CD4-positive, alpha-beta T cell (primary cell): ENCODE results near the gene GTF3C6. TPM values are rescaled to one million over a fixed set of nuclear protein-coding genes. Genes with fewer than 3 reads are reported as not detected.

Experiments used
- ATAC-seq: fragments of 200-7000 bp; cut with Tn5 transposase; one replicate; pipeline ENCODE4 v1.10.0; 2022; ENCODE audit warnings: mild to moderate bottlenecking; ENCODE audit not compliant: poor library complexity
- CTCF ChIA-PET: fragments of 350-600 bp; sonication (Branson Sonifier 250); formaldehyde crosslinking; loops from one replicate; lab custom pipeline; 2021; ENCODE audit warnings: antibody characterized with exemption, inconsistent platforms; lab: Charles Lee
- POLR2A ChIA-PET: fragments of 350-600 bp; sonication (Branson Sonifier 250); formaldehyde crosslinking; loops from one replicate; lab custom pipeline; 2021; ENCODE audit warnings: antibody characterized with exemption, inconsistent platforms; lab: Charles Lee
- DNase-seq, 14 experiments: peaks; one replicate each; pipeline ENCODE4 v3.0.0-alpha.2; 2013 to 2020; ENCODE audit warnings: mixed read lengths in 2 of 14
- H3K27ac ChIP-seq, 2 donors: one replicate each; pipeline versions ENCODE4 v1.5.1 to v1.7.0; 2013; ENCODE audit warnings: low read length in 2 of 2, low read depth in 1 of 2, mild to moderate bottlenecking in 1 of 2
- H3K27me3 ChIP-seq, 2 experiments: 1 replicate in 1 of 2; 2 replicates in 1 of 2; pipeline versions ENCODE4 v1.6.1 to v1.7.0; 2013; ENCODE audit warnings: low read length in 2 of 2, control low read depth in 1 of 2, mild to moderate bottlenecking in 1 of 2, moderate library complexity in 1 of 2; ENCODE audit not compliant: insufficient read depth in 2 of 2, control insufficient read depth in 1 of 2
- H3K36me3 ChIP-seq: one replicate; pipeline ENCODE4 v1.6.1; 2013; ENCODE audit warnings: low read length, control low read depth; ENCODE audit not compliant: insufficient read depth
- H3K4me1 ChIP-seq: one replicate; pipeline ENCODE4 v1.6.1; 2013; ENCODE audit warnings: low read length, control low read depth; ENCODE audit not compliant: insufficient read depth
- H3K4me3 ChIP-seq: one replicate; pipeline ENCODE4 v1.5.1; 2013; ENCODE audit warnings: mild to moderate bottlenecking, low read length, moderate library complexity
- H3K9me3 ChIP-seq, 2 experiments: 1 replicate in 1 of 2; 2 replicates in 1 of 2; pipeline versions ENCODE4 v1.6.1 to v1.7.0; 2013; ENCODE audit warnings: low read length in 2 of 2, mild to moderate bottlenecking in 2 of 2, control low read depth in 1 of 2, moderate library complexity in 1 of 2; ENCODE audit not compliant: control insufficient read depth in 1 of 2, insufficient read depth in 1 of 2
- H3K27ac Mint-ChIP-seq: one replicate; pipeline ENCODE4 v1.8.0; 2020; ENCODE audit warnings: mixed read lengths
- H3K27me3 Mint-ChIP-seq: one replicate; pipeline ENCODE4 v1.8.0; 2021; ENCODE audit warnings: mixed read lengths
- H3K36me3 Mint-ChIP-seq: one replicate; pipeline ENCODE4 v1.8.0; 2021; ENCODE audit warnings: low read depth, mixed read lengths
- H3K4me1 Mint-ChIP-seq: one replicate; pipeline ENCODE4 v1.8.0; 2021; ENCODE audit warnings: low read depth, mixed read lengths
- H3K4me3 Mint-ChIP-seq: one replicate; pipeline ENCODE4 v1.8.0; 2020; ENCODE audit warnings: mild to moderate bottlenecking, mixed read lengths
- H3K9me3 Mint-ChIP-seq: one replicate; pipeline ENCODE4 v1.8.0; 2020; ENCODE audit warnings: mixed read lengths
- CTCF ChIP-seq: fragments of 200-600 bp; IDR thresholded peaks from one replicate; pipeline ENCODE4 v1.8.0; 2022; ENCODE audit warnings: antibody characterized with exemption, mild to moderate bottlenecking
- intact Hi-C, 2 experiments: fragments of 100-400 bp; cut with DNase I in 1 of 2; cut with micrococcal nuclease in 1 of 2; formaldehyde crosslinking; loops; one replicate each; pipeline versions ENCODE4 v1.15.1 to v1.9.0; 2023 to 2025; cut with DNase I, micrococcal nuclease
- polyA plus RNA-seq, 2 donors: library from polyadenylated mRNA; unstranded; fragments of 120-200 nt; gene quantifications; one replicate each; pipeline ENCODE4 v1.2.1, GENCODE V29; 2013
- total RNA-seq, 174 experiments: library from RNA in 2 of 174; stranded (reverse) in 2 of 174; gene quantifications; one replicate each; pipeline ENCODE4 v1.2.3 and lab custom pipeline; 2021 to 2026

GTF3C6 gene, protein sequence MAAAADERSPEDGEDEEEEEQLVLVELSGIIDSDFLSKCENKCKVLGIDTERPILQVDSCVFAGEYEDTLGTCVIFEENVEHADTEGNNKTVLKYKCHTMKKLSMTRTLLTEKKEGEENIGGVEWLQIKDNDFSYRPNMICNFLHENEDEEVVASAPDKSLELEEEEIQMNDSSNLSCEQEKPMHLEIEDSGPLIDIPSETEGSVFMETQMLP
- total RNA-seq (10 to 100 TPM; 17.9 to 19.2 TPM), total RNA-seq (lab: John Stamatoyannopoulos, UW) (15.0 to 104 (median 23.9) reads per million in 172 experiments)
- 37.0 TPM for polyA plus RNA-seq (2013, experiment 1 of 2)
- 42.8 TPM for polyA plus RNA-seq (2013, experiment 2 of 2)

- CTCF ChIA-PET = interaction anchor here (1.4 to 3.5 kb wide), 2 partner anchors 143 to 276 kb away, joined by 5 to 19 read pairs; partner anchors contain the start of gene CDK19
- Mint-ChIP-seq H3K4me3 (peak within 1 kb of the TSS; percentile 99), H3K36me3 (peaks cover 45% of the 10 kb centered on the region), H3K9me3 (no peaks in the 10 kb centered on the region), H3K27me3 (peaks cover 2% of the 10 kb centered on the region), H3K4me1 (peaks cover 25% of the 10 kb centered on the region), H3K27ac (peak within 1 kb of the TSS; percentile 89)
- TF ChIP-seq CTCF = no peak
- ATAC-seq (peak; percentile 99), DNase-seq (peak; percentile 85 to 96 (median 90))
- Histone ChIP-seq H3K9me3 (no peaks in the 10 kb centered on the region), H3K27me3 (no peaks in the 10 kb centered on the region), H3K4me3 (peak within 1 kb of the TSS; percentile 99), H3K4me1 (peaks cover 17% of the 10 kb centered on the region), H3K27ac (peak within 1 kb of the TSS; percentile 84 to 90), H3K36me3 (peaks cover 21% of the 10 kb centered on the region)
- POLR2A ChIA-PET = interaction anchor here (0.6 to 4.6 kb wide), 24 partner anchors 8 to 1129 kb away, joined by 3 to 130 read pairs (median 4); partner anchors contain the start of genes AMD1, CDK19, FAM229B and RPF2
- intact Hi-C loops = loop anchor here (1.0 to 5.0 kb wide), 6 partner anchors 22 to 781 kb away; partner anchors contain the start of genes RPF2 (in 1 of the 2) and WASF1 (in 1 of the 2)
Observed at GRCh38 chr6:110958329-110959192, at the start of gene GTF3C6. TSS of gene GTF3C6 (plus strand) at chr6:110958706. CDS start at chr6:110958770, 64 bp downstream.

- intact Hi-C loops = no loop called here
- no peaks in the 10 kb centered on the region for H3K36me3 ChIP-seq
- H3K27me3 Mint-ChIP-seq = no peaks in the 10 kb centered on the region
- no peak overlapping the region for H3K27ac Mint-ChIP-seq
- ChIA-PET CTCF (no interaction called here), POLR2A (no interaction called here)
- H3K27me3 ChIP-seq = no peaks in the 10 kb centered on the region
- no peaks in the 10 kb centered on the region for H3K4me1 ChIP-seq
- no peaks in the 10 kb centered on the region for H3K9me3 ChIP-seq
- H3K27ac ChIP-seq = no peak overlapping the region
- ATAC-seq (no peak), DNase-seq (no peak)
- no peaks in the 10 kb centered on the region for H3K36me3 Mint-ChIP-seq
- no peak for TF ChIP-seq CTCF
- H3K4me3 ChIP-seq = no peak overlapping the region
- H3K9me3 Mint-ChIP-seq = no peaks in the 10 kb centered on the region
- H3K4me3 Mint-ChIP-seq = no peak overlapping the region
- no peaks in the 10 kb centered on the region for H3K4me1 Mint-ChIP-seq
Observed at GRCh38 chr6:110930781-110931180, 27.7 kb upstream of the GTF3C6 start.

DNA sequence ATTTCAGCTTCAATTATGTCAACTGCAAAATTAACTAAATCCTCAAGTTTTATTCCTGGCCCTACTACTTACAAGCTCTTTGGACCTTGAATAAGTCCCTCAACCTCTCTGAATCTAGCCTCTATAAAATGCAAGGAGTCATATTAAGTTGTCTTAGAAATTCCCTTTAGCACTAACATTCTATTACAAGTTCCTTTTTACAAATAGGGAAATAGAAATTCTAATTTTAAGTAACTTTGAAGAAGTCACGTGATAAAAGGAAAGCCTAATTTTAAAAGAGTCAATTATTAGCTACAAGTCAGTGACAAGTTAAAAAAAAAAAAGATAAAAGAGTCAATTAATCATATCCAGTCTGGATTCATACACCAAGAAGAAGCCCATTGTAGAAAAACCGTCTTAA is 24.6 kb upstream of the GTF3C6 start:
- H3K36me3 Mint-ChIP-seq = no peaks in the 10 kb centered on the region
- POLR2A ChIA-PET = no interaction called here
- H3K4me3 Mint-ChIP-seq = no peak overlapping the region
- H3K4me1 Mint-ChIP-seq = no peaks in the 10 kb centered on the region
- H3K27me3 Mint-ChIP-seq = no peaks in the 10 kb centered on the region
- Histone ChIP-seq H3K4me3 (no peak overlapping the region), H3K27me3 (no peaks in the 10 kb centered on the region), H3K4me1 (no peaks in the 10 kb centered on the region), H3K27ac (no peak overlapping the region), H3K36me3 (no peaks in the 10 kb centered on the region), H3K9me3 (no peaks in the 10 kb centered on the region)
- ATAC-seq (no peak), DNase-seq (no peak)
- H3K9me3 Mint-ChIP-seq = peaks cover 2% of the 10 kb centered on the region
- intact Hi-C loops = no loop called here
- CTCF ChIA-PET = no interaction called here
- no peak for TF ChIP-seq CTCF
- H3K27ac Mint-ChIP-seq = no peak overlapping the region
